ENCODE measurements around the gene GAPVD1. TPM values are rescaled to one million over a fixed set of nuclear protein-coding genes. Genes with fewer than 3 reads are reported as not detected.
A peak's percentile ranks its signal among the peaks of the same experiment; 100 is the strongest.

GAPVD1 gene
- total RNA-seq, 1 experiment from 2014 or later, result 66.2 TPM

DNA sequence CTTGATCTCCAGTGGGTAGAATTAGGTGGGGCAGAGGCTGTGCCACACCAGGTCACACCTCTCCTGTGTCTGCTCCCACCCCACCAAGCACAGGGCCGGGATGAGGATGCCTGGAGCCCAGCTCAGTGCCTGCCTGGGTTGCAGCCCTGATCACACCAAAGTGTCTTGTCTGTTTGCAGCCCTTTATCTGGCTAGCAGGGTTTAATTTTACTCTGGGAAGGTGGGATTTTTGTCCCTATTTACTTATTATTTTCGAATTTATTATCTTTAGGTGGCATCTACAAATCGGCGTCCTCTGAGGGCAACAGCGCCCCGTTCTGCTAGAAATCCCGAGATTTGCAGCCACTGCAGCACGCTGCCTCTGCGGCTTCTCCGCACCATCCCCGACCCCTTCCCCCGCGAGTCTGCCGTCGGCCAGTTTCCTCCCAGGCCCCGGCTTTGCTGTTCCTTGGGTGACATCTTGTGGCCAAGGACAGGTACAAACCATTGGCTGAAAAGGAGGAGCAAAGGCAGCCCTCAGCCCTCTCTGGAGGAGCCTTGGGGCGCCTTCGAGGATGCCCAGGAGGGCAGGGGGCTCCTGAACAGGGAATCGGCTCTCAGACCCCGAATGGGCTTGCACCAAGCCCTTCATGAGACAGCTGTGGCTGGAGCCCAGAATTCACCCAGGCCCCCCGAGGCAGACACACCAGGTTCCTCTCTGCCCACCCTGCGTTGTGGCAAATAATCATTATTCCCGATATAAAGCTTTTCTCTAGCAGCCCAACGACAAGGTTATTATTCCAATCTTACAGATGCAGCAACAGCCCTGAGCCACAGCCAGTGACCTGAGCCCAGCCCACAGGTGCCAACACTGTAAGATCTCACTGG, 113.0 kb downstream of the GAPVD1 start:
- peak overlapping the region; percentile 44 for H3K27ac Mint-ChIP-seq (ENCODE audit: unreplicated experiment)
- CTCF ChIA-PET, result no interaction called here

DNA sequence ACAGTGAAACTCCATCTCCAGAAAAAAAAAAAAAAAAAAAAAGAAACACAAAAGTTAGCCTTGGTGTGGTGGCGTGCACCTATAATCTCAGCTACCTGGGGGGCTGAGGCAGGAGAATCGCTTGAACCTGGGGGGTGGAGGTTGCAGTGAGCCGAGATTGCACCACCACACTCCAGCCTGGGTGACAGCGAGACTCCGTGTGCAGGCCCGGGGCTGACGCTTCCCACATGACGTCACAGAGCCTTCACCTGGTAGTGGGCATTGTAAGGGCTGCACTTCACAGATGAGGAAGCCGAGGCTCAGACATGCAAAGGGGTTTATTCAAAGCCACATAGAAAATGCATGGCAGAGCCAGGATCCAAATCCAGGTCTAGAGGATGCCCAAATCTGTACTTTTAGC, 114.2 kb downstream of the GAPVD1 start:
- Histone ChIP-seq H3K4me3 (ENCODE audit: low read depth, low read length) (no peak overlapping the region), H3K9me3 (no peaks in the 10 kb centered on the region), H3K27me3 (replicated peaks; ENCODE audit: control insufficient read depth, insufficient read depth, low read length) (no peaks in the 10 kb centered on the region), H3K4me1 (no peaks in the 10 kb centered on the region), H3K36me3 (ENCODE audit: control insufficient read depth, insufficient read depth, low read length) (no peaks in the 10 kb centered on the region)
- peaks cover 13% of the 10 kb centered on the region for H3K4me1 Mint-ChIP-seq (ENCODE audit: low read depth, unreplicated experiment)
- DNase-seq, result no peak
- CTCF ChIA-PET, result interaction anchor here (0.7 to 1.2 kb wide), 2 partner anchors 120 to 175 kb away, joined by 3 to 8 read pairs; no protein-coding TSS in a partner anchor
- H3K4me3 Mint-ChIP-seq (ENCODE audit: unreplicated experiment), result no peak overlapping the region
- H3K27ac Mint-ChIP-seq (ENCODE audit: unreplicated experiment), result no peak overlapping the region
- POLR2A ChIA-PET, result no interaction called here
- intact Hi-C loops (cut with micrococcal nuclease; ENCODE audit: unreplicated experiment), result loop anchor here (2.0 to 10.0 kb wide), 3 partner anchors 233 to 601 kb away; partner anchors contain the start of genes NR6A1, OLFML2A and SCAI
- TF ChIP-seq, protein P1, sequence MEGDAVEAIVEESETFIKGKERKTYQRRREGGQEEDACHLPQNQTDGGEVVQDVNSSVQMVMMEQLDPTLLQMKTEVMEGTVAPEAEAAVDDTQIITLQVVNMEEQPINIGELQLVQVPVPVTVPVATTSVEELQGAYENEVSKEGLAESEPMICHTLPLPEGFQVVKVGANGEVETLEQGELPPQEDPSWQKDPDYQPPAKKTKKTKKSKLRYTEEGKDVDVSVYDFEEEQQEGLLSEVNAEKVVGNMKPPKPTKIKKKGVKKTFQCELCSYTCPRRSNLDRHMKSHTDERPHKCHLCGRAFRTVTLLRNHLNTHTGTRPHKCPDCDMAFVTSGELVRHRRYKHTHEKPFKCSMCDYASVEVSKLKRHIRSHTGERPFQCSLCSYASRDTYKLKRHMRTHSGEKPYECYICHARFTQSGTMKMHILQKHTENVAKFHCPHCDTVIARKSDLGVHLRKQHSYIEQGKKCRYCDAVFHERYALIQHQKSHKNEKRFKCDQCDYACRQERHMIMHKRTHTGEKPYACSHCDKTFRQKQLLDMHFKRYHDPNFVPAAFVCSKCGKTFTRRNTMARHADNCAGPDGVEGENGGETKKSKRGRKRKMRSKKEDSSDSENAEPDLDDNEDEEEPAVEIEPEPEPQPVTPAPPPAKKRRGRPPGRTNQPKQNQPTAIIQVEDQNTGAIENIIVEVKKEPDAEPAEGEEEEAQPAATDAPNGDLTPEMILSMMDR (IDR thresholded peaks at IDR 0.05; ENCODE audit: insufficient read depth in 1 of 2, low read depth in 1 of 2, low read length in 1 of 2, severe bottlenecking in 1 of 2, unreplicated experiment in 1 of 2), result no peak
- no peaks in the 10 kb centered on the region for H3K27me3 Mint-ChIP-seq (ENCODE audit: insufficient read depth, unreplicated experiment)
- no peaks in the 10 kb centered on the region for H3K9me3 Mint-ChIP-seq (ENCODE audit: unreplicated experiment)
- peaks cover 28% of the 10 kb centered on the region for H3K36me3 Mint-ChIP-seq (ENCODE audit: insufficient read depth, unreplicated experiment)
- BruUV-seq (replicated peaks), result no TSS peak

More for the DNA sequence above, 113.0 kb downstream of the GAPVD1 start:
- intact Hi-C loops (cut with micrococcal nuclease; ENCODE audit: unreplicated experiment), result loop anchor here (1.0 to 10.0 kb wide), 4 partner anchors 118 to 600 kb away; partner anchors contain the start of genes NR6A1, OLFML2A and SCAI
- peak; percentile 81 for DNase-seq
- Histone ChIP-seq H3K4me1 (no peaks in the 10 kb centered on the region), H3K27me3 (replicated peaks; ENCODE audit: control insufficient read depth, insufficient read depth, low read length) (no peaks in the 10 kb centered on the region), H3K9me3 (no peaks in the 10 kb centered on the region), H3K36me3 (ENCODE audit: control insufficient read depth, insufficient read depth, low read length) (no peaks in the 10 kb centered on the region), H3K4me3 (ENCODE audit: low read depth, low read length) (peak overlapping the region; percentile 21)
- Mint-ChIP-seq H3K4me1 (ENCODE audit: low read depth, unreplicated experiment) (peaks cover 13% of the 10 kb centered on the region), H3K36me3 (ENCODE audit: insufficient read depth, unreplicated experiment) (peaks cover 34% of the 10 kb centered on the region), H3K4me3 (ENCODE audit: unreplicated experiment) (peak overlapping the region; percentile 67), H3K27me3 (ENCODE audit: insufficient read depth, unreplicated experiment) (no peaks in the 10 kb centered on the region), H3K9me3 (ENCODE audit: unreplicated experiment) (no peaks in the 10 kb centered on the region)
- POLR2A ChIA-PET, result no interaction called here
- BruUV-seq (replicated peaks), result no TSS peak
- TF ChIP-seq, protein P1 (IDR thresholded peaks at IDR 0.05; ENCODE audit: insufficient read depth in 1 of 2, low read depth in 1 of 2, low read length in 1 of 2, severe bottlenecking in 1 of 2, unreplicated experiment in 1 of 2), result peak; percentile 80 to 88

DNA sequence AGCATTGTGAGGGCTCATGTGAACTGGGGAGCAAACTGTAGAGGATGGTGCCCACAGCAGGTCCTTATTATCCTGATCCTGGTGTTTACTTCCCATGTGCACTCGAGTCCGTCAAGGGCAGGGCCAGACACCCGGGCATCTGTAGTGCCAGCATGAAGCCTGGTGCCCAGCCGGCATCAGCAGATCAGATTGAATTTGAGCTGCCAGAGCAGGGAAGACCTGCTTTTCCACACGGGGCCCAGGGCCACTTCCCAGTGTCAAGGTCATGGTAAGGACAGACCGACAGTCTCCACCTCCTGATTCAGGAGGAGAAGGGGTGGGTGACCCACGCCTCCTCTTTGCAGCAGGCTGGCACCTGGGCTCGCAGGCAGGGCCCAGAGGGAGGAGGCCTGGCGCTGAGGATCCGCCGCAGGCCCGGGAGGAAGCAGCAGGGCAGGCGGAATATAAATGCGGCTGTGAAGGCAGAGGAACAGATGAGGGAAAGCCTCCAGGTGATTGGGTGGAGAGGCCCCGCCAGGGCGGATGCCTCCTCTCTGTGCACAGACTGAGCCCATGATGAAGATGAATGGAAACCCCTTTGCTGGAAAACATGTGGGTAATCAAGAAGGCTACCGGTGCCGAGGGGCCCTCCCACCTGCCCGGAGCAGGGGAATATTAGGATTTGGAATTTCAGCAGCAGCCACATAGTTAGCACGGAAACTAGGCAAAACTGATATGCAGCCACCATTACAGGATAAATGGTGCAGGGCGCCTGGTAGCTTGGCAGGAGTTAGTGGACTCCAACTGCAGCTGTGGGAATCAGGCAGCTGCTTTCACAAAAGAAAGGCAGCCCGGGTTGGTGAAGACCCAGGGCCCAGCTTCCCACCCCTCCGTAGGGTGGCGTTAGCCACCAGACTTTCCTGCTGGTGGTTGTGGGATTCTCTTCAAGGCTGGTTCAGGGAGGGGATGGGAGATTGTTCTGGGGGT, 114.9 kb downstream of the GAPVD1 start:
- Mint-ChIP-seq H3K36me3 (ENCODE audit: insufficient read depth, unreplicated experiment) (peaks cover 24% of the 10 kb centered on the region), H3K4me3 (ENCODE audit: unreplicated experiment) (no peak overlapping the region), H3K27me3 (ENCODE audit: insufficient read depth, unreplicated experiment) (no peaks in the 10 kb centered on the region), H3K9me3 (ENCODE audit: unreplicated experiment) (no peaks in the 10 kb centered on the region), H3K4me1 (ENCODE audit: low read depth, unreplicated experiment) (peaks cover 13% of the 10 kb centered on the region), H3K27ac (ENCODE audit: unreplicated experiment) (no peak overlapping the region)
- Histone ChIP-seq H3K4me3 (ENCODE audit: low read depth, low read length) (no peak overlapping the region), H3K36me3 (ENCODE audit: control insufficient read depth, insufficient read depth, low read length) (no peaks in the 10 kb centered on the region), H3K9me3 (no peaks in the 10 kb centered on the region), H3K4me1 (no peaks in the 10 kb centered on the region), H3K27me3 (replicated peaks; ENCODE audit: control insufficient read depth, insufficient read depth, low read length) (no peaks in the 10 kb centered on the region)
- CTCF ChIA-PET, result interaction anchor here (0.7 to 1.9 kb wide), 4 partner anchors 115 to 176 kb away, joined by 3 to 8 read pairs (median 4); partner anchors contain the start of gene GAPVD1
- intact Hi-C loops (cut with micrococcal nuclease; ENCODE audit: unreplicated experiment), result loop anchor here (10.0 kb wide), 1 partner anchor 602 kb away; the partner anchor contains the start of genes NR6A1 and OLFML2A
- TF ChIP-seq, protein P1 (IDR thresholded peaks at IDR 0.05; ENCODE audit: insufficient read depth in 1 of 2, low read depth in 1 of 2, low read length in 1 of 2, severe bottlenecking in 1 of 2, unreplicated experiment in 1 of 2), result no peak
- no peak for DNase-seq
- BruUV-seq (replicated peaks), result no TSS peak
- POLR2A ChIA-PET, result no interaction called here
